Stimulated activated CD4-positive, alpha-beta T cell treated with anti-CD3 and anti-CD28 coated beads, TNF-alpha, amount 100 ng/mL, for 4 hours (primary cell): ENCODE measurements around the gene MCM6.
"Not testable (repeated sequence)": the region's sequence is repeated elsewhere in the genome, so short reads cannot be mapped to it uniquely, and the experiment has no call there.

Experiments
- DNase-seq, 3 experiments: peaks; one replicate each; pipeline ENCODE4 v3.0.0-alpha.2; 2020; ENCODE audit warnings: low read depth in 3 of 3

The MCM6 gene

DNA sequence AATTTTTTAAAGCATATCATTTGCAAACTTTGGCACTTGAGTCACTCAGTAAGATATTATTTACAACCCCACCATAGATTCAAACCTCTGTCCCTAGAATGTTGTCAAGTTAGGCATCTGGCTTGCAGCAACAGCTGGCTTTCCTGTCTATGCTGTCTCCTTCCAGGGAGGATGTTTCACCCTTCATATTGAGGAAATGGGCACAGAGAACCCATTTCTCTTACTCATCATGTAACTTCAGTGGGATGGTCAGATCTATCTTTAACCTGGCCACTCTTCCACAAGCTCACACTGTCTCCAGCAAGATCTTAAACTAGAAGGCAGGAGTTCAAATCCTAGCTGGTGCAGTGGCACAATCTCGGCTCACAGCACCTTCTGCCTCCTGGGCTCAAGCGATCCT is 55.1 kb downstream of the MCM6 start:
- no peak for DNase-seq

DNA sequence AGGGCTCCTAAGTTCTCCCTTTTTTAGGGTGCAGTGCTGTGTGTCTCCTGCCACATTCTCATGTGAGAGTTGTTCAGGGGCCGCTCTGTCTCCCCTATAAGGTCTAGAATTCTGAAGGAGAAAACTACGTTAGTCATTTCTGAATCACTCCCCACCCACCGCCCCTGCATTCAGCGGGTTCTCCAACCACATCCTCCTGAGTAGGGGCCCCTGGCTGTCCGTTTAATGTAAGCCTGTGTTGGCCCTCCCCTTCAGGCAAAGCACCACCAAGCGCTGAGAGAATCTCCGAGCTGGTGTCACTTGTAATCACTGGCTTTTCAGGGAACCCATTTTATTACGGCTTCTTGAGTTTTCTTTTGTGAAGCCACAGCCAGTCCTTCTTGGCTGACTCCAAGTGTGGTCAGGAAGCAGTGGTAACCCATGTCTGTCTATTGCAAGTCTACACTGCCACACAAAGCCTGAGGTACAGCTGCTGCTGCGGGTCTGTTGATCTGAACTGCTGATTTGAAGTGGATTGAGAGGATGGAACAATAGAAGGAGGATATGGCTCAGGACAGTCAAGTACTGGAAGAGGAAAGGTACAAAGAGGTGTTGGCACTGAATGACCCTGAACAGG is 56.1 kb downstream of the MCM6 start:
- peak; percentile 51 to 65 (median 60) for DNase-seq

DNA sequence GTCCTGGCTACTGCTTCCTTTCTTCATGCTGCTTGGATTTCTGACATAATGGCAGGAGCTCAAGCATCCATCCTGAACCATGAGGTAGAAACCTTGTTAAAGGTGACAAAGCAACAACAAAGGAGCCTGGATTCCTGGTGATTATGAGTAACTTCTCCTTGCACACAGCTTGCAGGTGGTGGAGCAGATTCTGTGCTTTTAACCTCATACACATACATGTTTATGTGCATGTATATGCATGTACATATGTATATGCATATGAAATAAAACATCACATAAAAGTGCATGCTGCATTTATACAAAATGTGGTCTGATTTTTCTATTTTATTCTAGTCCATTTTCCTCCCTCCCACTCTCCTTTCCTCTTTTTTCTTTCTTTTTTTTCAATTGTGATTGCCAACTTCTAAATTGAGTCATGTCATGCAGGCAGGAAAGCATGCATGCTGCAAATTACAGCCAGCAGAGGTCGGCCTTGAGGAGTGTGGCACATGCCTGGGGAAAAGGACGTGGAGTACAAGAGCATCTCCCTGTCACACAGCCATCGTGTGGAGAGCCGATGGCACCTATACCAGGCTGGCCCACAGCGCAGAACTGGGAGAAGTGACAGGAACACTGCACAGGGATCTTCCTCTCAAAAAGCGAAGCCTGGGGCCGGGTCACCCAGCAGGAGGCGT is 57.2 kb downstream of the MCM6 start:
- DNase-seq: no peak

DNA sequence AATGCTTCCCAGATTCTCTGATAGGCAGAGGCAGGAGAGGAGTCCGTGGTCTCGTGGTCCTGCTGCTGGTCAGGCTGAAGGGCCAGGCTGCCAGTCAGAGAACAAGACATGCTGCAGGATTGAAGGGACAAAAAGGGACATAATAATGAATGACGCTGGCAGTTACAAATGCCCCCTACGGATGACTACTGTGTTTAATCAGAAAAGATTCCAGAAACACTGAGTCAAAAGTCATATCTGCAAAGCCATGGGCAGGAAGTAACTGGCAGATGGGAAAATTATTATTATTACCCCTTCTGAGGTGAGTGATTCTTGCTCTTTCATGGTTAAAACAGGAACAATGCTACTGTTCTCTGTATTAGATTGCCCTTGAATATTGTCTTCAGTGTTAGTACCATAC is 58.3 kb downstream of the MCM6 start:
- DNase-seq: no peak

DNA sequence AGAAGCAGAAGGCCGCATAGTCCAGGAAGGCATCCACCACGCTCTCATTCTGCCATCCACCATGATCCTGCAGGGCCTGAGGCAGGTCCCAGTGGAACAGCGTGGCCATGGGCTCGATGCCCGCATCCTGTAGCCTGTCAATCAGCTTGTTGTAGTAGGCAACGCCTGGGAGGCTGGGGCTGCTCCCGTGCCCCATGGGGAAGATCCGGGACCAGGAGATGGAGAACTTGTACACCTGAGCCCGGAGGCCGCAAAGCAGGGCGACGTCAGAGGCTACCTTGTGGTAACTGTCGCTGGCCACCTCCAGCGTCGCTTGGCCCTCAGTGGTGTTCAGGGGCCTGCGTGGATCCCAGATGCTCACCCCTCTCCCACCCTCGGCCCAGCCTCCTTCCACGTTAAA is 58.8 kb downstream of the MCM6 start:
- no peak for DNase-seq

DNA sequence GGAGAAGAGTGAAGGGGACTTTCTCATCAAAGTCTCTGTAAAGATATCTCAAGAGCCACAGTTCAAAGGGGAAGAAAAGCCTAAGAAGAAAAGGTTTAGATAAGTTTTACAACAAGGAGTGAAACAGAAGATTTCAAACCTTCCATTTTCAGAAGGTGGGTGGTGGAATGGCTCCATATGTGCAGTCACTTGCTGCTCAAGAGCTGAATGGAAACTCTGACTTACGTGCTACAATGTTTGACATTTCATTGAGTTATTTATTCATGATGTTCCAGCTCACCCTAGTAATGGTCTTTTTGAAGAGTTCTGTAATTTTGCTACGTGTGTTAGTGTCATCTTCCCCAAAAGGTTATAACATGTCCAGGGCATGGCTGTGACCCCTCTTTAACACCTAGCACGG is 61.0 kb downstream of the MCM6 start:
- no peak for DNase-seq

DNA sequence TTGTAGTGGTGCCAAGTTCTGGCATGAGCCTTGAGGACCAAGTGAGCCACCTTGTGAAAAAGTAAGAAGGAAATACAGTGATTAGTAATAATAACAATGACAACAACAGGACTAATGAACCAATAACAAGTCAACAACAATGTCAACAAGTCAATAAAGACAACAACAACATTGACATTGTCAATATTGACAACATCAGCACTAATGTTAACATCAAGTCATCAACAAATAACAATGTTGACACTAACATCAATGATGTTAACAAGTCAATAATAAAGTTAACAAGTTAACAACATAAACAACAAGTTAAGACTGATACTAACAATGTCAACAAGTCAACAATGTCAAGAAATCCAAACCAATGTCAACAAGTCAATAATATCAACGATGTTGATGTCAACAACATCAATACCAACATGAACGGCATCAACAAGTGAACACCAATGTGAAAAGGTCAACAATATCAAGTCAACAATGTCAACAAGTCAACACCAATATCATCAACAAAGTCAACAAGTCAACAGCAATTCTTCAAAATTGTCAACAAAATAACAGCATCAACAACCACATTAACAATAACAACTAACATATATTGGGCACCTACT is 63.2 kb downstream of the MCM6 start:
- no peak for DNase-seq

DNA sequence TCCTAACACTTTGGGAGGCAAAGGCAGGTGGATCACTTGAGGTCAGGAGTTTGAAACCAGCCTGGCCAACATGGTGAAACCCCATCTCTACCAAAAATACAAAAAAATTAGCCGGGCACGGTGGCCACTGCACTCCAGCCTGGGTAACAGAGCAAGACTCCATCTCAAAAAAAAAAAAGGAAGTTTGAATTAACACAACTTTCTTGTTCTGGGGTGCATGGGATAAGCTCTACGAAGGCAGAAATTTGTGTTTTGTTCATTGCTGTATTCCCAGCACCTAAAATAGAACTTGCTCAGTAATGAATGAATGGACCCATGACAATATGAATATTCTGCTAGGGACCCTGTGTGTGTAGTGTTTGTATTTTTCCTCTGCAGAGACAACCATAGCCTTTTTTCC is 68.4 kb downstream of the MCM6 start:
- DNase-seq: not testable (repeated sequence)

DNA sequence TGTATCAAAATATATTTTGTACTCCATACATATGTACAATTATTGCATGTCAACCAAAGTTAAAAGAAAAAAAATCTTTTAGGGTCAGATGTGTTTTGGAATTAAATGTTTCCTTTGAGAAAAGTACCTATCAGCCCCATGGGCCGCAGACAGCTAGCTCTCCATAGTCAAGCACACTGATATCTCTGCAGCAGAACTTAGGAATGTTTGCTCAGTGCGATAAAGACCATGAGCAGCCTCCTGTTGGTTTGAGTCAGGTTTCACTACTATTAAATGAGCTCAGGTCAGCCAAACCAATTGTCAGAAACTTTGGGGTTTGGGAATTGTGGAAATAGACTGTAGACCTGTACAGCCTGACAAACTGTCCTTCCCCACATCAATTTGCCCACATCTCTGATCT is 73.0 kb downstream of the MCM6 start:
- DNase-seq: no peak

DNA sequence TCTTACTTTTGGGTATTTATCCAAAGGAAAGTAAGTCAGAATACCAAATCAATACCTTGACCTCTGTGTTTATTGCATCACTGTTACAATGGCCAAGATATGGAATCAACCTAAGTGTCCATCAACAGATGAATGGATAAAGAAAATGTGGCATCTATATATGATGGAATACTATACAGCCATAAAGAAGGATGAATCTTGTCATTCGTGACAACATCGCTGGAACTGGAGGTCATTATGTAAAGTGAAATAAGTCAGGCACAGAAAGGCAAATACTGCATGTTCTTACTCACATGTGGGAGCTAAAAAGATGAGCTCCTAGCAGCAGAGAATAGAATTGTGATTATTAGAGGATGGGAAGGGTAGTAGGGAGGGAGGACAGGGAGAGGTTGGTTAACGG is 73.9 kb downstream of the MCM6 start:
- no peak for DNase-seq

DNA sequence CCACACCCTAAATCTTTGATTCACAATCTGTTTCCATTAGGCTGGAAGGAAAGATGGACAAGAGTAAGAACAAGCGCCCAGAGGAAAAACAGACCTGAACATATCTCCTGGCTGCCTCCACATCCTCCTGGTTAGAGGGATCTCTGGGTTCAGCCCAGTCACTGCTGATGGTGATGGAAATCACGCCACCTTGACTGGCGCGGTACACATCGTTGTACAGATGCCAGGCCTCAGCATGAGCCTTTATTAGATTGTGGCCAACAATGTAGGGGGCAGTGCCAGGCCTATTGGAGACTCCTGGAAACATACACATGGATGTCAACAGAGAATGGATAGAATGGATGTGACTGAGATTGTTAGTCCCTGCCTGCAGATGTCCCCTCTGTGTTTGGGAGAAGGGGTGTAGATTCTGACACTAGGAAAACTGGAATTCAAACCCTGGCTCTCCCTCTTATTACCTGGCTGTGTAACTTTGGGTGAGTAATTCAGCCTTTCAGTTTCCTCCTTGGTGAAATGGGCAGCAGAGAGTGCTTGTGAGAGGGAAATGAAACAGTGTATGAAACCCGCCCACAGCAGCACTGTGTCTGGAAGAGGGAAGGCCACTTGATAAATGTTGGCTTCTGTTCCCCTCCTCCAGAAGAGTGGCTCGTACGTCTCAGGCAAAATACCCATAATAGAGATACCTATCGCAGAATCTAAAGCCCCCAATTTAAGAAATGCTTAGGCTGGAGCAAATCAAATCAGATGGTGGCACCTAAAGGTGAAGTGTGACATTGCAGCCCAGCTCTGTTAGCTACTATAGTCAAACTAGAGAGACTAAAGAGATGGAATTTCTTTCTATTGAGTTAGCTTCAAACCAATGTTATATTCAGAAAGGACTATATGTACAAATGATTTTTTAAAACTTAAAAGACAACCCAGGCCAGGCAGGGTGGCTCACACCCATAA is 75.5 kb downstream of the MCM6 start:
- DNase-seq: no peak

DNA sequence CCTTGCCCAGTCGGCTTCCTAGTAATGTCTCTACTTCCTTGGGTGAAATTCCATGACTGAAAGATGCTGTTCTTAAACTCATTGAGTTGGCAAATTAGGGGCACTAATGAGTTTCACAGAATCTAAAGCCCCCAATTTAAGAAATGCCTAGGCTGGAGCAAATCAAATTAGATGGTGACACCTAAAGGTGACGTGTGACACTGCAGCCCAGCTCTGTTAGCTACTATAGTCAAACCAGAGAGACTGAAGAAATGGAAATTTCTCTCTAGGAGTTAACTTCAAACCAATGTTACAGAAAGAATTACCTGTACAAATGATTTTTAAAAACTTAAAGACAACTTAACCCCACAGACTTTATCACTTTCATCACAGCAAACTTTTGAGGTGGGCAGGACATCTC is 76.5 kb downstream of the MCM6 start:
- no peak for DNase-seq

DNA sequence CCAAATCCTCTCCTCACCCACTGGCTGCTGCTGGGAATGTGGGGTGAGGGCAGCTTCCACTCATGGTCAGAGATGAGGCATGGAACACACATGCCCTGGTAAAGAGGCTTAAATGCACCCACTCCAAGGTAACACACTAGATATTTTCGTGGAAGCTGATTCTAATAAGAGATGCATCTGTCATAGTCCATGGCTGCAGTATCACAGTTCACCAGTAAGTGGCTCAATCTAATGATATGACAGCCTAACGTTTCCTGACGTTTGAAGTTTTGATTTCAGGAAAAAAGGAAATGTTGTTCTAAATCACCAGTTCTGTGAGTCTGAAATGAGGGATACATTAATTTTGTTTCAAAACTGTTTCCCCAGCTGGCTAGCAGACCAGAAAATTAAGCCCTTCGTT is 77.5 kb downstream of the MCM6 start:
- no peak for DNase-seq

DNA sequence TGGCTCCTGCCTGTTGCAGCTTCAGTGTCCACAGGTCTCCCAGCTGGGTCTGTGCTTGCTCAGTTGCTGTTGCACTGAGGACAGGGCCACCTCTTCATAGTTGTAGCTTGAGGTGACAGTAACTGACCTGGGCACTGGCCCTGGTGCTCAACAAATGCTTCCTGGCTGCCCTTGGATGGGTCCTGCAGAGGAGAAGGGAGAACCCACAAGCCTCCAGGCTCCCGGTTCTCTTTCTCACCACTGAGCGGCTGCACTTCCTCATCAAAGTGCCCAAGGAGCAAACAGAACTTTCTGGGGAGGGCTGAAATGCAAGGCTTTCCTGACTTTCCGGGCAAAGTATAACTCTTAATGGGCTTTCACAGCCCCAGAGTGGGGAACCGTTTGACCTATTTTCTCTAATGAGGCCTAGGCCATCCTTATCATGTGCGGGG is 78.0 kb downstream of the MCM6 start:
- DNase-seq: no peak

DNA sequence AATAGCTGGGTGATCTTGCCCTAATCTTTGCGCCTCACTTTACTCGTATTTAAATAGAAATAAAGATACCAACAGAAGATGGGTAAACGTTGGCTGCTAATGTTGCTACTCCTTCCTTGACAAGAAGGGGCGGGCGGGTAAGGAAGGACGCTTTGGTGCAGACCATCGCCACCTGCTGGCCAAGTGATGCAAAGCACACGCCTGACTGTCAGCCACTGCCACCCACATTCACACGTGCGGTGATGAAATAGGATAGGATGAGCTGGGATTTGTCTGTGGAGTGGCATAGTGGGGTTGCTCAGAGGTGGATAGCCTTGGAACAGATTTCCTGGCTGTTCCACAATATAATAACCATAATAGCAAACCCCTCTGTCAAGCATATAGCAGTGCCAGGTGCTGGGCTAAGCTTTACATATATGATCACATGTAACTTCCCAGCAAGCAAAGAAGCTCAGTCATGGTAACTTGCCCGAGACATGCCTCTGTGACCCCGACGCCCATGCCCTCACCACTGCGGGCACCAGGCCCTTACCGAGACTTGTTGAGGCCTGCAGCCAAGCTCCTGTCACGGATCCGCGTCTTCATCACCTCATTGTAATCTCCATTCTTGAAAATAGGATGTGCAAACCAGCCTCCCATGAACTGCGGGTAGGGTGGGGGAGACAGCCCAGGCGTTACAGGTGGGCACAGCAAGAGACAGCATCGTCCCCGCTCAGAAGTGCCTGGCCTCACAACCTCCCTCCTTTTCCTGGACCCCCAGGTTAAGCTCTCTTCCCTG is 78.6 kb downstream of the MCM6 start:
- peak; percentile 56 to 63 (median 60) for DNase-seq

DNA sequence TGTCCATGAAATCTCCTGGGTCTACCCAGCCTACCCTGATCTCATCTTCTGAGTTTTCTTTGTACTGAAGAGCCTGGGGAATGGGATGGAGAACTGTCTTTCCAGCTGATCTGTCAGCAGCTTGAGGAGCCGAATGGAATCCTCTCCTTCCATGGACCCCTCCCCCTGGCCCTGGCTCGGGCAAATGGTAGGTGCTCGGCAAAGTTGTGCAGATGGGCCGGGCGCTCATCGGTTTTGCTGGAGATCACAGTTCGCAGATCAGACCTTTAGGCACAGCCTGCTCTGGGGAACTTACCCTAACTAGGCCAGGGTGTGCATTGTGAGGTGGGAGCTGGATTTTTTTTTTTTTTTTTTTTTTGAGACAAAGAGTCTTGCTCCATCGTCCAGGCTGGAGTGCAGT is 79.6 kb downstream of the MCM6 start:
- DNase-seq: no peak

DNA sequence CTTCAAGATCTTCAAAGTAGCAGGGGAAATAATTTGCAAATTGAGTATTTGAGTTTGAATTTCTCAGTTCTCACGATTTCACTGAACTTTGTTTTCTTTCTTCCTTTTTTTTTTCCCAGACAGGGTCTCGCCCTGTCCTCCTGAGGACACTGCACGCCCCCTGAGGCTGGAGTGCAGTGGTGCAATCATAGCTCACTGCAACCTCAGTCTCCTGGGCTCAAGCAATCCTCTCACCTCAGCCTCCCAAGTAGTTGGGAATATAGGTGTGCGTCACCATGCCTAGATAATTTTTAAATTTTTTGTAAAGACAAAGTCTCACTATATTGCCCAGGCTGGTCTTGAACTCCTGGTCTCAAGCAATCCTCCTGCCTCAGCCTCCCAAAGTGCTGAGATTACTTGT is 80.6 kb downstream of the MCM6 start:
- not testable (repeated sequence) for DNase-seq

DNA sequence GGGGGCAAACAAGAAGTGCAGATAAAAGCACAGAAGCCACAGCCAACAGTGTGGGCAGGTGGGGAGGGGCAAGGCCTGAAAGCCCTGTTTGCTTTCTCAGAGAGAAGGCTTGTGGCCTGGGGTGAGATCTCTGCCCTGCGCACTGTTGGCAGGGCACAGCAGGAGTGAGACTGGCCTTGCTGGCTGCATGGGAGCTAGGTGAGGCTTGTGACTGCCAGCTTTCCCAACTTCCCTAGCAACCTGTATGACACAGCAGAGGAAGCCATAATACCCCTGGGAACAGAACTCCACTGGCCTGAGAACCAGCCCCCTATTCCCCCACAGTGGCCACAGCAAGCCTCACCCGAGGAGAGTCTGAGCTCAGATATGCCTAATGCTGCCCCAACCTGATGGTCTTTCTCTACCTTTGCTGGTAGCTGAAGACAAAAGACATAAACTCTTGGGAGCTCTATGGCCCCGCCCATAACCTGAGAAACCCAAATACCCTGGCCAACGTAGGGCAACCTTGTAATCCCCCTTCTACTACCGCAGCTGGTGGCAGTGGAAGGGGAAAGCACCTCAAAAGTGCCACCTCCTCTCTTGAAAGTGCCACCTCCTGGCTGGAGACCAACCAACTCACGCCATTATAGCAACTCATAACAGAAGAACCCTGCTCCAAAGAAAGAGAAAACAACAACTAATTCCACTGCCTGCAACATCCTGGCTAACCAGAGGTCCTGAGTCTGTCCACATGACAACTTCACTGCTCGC is 83.7 kb downstream of the MCM6 start:
- DNase-seq: no peak

DNA sequence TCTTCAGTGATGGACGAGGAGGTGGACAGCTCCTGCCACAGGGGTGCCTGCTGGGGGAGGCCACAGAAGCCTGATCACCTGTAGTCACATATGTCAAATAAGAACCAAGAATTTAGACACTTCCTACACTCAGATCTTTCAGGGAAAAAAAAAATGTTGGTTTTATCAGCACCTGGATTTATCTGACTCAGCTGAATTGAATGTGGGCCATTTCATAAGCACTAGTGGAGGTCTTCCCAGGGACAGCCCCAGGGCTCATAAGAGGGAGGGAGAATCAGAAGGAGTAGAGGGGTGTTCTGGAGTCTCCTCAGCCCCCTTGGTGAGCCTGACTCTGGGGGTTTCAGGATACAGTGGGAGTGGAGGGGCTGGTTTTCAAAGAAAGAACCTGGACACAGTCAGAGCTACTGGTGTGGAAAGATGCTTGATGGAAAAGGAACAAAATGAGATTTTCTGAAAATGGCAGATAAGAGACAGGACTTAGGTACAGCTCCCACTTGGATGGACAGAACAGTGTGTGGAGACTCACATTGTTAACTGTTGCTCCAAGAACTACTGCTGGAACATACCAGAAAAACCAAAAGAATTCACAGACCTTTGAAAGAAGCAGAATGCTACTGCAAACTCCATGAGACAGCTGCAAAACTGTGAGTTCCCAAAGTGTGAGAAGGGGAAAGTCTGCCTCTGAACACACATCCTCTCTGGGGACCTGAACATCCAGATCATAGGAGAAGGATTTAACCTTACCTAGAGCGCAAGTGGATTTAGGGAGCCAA is 84.6 kb downstream of the MCM6 start:
- DNase-seq: no peak

DNA sequence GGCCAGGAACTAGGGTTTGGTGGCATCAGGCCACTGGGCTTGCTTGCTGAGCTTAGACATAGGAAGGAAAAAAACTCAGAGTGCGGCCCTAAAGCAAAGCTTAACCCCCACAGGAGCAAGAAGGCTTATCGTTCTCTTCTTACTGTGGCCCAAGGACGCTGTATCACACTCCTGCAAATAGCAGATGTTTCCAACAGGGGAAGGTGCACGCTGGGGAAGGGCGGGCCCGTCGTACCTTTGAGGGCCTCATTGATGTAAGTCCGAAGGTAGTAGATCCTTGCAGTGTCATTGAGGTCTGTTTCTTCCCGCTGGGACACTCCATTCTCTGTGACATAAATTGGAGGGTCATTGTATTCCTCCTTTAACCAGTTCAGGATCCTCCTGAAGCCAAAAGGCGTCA is 85.8 kb downstream of the MCM6 start:
- DNase-seq: no peak
